ENCODE results near the gene GRK6. TPM values are rescaled to one million over a fixed set of nuclear protein-coding genes. Genes with fewer than 3 reads are reported as not detected.

The GRK6 gene
- total and polyA plus RNA-seq, 9 of the 15 experiments (the other 6 are each of a cell fraction or from before 2014, with no cell fraction given): 0.63 to 122 (median 44.5) TPM

DNA sequence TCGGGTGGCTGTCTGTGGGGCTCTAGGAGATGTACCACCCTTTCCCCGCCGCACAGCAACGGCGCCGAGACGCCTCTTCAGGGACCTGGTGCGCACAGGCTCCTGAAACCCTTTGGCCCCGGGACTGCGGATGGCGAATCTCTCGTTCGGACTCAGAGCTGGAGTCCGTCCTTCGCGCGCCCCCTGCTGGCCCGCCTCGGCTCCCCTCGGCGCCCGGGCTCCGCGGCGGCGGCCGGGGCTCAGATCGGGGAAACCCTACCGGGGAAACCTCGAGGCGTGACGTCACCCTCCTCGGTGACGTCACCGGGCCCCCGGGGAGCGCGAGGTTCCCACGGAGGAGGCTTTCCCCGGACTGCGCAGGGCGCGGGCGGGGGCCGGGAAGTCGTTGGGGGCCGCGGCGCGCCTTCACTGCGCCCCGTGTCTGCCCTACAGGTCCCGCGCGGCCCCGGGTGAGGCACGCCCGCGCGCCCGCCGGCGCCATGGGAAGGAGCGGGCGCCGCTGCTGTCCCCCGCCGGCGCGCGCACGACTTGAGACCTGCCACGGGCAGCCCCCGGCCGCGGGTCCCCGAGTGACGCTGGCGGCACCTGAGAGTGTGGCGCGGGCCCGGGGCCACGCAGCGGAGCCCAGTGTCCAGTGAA lies 28.0 kb downstream of the GRK6 start (continued):
- TF ChIP-seq, protein P1, sequence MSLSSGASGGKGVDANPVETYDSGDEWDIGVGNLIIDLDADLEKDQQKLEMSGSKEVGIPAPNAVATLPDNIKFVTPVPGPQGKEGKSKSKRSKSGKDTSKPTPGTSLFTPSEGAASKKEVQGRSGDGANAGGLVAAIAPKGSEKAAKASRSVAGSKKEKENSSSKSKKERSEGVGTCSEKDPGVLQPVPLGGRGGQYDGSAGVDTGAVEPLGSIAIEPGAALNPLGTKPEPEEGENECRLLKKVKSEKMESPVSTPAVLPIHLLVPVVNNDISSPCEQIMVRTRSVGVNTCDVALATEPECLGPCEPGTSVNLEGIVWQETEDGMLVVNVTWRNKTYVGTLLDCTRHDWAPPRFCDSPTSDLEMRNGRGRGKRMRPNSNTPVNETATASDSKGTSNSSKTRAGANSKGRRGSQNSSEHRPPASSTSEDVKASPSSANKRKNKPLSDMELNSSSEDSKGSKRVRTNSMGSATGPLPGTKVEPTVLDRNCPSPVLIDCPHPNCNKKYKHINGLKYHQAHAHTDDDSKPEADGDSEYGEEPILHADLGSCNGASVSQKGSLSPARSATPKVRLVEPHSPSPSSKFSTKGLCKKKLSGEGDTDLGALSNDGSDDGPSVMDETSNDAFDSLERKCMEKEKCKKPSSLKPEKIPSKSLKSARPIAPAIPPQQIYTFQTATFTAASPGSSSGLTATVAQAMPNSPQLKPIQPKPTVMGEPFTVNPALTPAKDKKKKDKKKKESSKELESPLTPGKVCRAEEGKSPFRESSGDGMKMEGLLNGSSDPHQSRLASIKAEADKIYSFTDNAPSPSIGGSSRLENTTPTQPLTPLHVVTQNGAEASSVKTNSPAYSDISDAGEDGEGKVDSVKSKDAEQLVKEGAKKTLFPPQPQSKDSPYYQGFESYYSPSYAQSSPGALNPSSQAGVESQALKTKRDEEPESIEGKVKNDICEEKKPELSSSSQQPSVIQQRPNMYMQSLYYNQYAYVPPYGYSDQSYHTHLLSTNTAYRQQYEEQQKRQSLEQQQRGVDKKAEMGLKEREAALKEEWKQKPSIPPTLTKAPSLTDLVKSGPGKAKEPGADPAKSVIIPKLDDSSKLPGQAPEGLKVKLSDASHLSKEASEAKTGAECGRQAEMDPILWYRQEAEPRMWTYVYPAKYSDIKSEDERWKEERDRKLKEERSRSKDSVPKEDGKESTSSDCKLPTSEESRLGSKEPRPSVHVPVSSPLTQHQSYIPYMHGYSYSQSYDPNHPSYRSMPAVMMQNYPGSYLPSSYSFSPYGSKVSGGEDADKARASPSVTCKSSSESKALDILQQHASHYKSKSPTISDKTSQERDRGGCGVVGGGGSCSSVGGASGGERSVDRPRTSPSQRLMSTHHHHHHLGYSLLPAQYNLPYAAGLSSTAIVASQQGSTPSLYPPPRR (CRISPR knock-in tag; IDR thresholded peaks at IDR 0.05; ENCODE audit: borderline replicate concordance): no peak
- no peak for TF ChIP-seq NCOA6 (IDR thresholded peaks at IDR 0.05)
- TF ChIP-seq, protein P2, sequence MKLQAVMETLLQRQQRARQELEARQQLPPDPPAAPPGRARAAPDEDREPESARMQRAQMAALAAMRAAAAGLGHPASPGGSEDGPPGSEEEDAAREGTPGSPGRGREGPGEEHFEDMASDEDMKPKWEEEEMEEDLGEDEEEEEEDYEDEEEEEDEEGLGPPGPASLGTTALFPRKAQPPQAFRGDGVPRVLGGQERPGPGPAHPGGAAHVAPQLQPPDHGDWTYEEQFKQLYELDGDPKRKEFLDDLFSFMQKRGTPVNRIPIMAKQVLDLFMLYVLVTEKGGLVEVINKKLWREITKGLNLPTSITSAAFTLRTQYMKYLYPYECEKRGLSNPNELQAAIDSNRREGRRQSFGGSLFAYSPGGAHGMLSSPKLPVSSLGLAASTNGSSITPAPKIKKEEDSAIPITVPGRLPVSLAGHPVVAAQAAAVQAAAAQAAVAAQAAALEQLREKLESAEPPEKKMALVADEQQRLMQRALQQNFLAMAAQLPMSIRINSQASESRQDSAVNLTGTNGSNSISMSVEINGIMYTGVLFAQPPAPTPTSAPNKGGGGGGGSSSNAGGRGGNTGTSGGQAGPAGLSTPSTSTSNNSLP (IDR thresholded peaks at IDR 0.05; ENCODE audit: borderline replicate concordance, low read depth, low read length): no peak
- TF ChIP-seq CBX8 (IDR thresholded peaks at IDR 0.05; ENCODE audit: borderline replicate concordance, extremely low read depth, low read depth, low read length, poor library complexity, severe bottlenecking): no peak
- no peak for TF ChIP-seq POU5F1 (IDR thresholded peaks at IDR 0.05; ENCODE audit: borderline replicate concordance, low read depth, low read length, partially characterized antibody)
- TF ChIP-seq, protein P3, sequence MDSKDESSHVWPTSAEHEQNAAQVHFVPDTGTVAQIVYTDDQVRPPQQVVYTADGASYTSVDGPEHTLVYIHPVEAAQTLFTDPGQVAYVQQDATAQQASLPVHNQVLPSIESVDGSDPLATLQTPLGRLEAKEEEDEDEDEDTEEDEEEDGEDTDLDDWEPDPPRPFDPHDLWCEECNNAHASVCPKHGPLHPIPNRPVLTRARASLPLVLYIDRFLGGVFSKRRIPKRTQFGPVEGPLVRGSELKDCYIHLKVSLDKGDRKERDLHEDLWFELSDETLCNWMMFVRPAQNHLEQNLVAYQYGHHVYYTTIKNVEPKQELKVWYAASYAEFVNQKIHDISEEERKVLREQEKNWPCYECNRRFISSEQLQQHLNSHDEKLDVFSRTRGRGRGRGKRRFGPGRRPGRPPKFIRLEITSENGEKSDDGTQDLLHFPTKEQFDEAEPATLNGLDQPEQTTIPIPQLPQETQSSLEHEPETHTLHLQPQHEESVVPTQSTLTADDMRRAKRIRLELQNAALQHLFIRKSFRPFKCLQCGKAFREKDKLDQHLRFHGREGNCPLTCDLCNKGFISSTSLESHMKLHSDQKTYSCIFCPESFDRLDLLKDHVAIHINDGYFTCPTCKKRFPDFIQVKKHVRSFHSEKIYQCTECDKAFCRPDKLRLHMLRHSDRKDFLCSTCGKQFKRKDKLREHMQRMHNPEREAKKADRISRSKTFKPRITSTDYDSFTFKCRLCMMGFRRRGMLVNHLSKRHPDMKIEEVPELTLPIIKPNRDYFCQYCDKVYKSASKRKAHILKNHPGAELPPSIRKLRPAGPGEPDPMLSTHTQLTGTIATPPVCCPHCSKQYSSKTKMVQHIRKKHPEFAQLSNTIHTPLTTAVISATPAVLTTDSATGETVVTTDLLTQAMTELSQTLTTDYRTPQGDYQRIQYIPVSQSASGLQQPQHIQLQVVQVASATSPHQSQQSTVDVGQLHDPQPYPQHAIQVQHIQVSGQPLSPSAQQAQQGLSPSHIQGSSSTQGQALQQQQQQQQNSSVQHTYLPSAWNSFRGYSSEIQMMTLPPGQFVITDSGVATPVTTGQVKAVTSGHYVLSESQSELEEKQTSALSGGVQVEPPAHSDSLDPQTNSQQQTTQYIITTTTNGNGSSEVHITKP (IDR thresholded peaks at IDR 0.05; ENCODE audit: partially characterized antibody): no peak
- TF ChIP-seq, protein P4, sequence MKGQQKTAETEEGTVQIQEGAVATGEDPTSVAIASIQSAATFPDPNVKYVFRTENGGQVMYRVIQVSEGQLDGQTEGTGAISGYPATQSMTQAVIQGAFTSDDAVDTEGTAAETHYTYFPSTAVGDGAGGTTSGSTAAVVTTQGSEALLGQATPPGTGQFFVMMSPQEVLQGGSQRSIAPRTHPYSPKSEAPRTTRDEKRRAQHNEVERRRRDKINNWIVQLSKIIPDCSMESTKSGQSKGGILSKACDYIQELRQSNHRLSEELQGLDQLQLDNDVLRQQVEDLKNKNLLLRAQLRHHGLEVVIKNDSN (CRISPR knock-in tag; IDR thresholded peaks at IDR 0.05): no peak
- TF ChIP-seq, protein P5, sequence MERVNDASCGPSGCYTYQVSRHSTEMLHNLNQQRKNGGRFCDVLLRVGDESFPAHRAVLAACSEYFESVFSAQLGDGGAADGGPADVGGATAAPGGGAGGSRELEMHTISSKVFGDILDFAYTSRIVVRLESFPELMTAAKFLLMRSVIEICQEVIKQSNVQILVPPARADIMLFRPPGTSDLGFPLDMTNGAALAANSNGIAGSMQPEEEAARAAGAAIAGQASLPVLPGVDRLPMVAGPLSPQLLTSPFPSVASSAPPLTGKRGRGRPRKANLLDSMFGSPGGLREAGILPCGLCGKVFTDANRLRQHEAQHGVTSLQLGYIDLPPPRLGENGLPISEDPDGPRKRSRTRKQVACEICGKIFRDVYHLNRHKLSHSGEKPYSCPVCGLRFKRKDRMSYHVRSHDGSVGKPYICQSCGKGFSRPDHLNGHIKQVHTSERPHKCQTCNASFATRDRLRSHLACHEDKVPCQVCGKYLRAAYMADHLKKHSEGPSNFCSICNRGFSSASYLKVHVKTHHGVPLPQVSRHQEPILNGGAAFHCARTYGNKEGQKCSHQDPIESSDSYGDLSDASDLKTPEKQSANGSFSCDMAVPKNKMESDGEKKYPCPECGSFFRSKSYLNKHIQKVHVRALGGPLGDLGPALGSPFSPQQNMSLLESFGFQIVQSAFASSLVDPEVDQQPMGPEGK (CRISPR knock-in tag; IDR thresholded peaks at IDR 0.05; ENCODE audit: borderline replicate concordance): no peak
- TF ChIP-seq, protein P6, sequence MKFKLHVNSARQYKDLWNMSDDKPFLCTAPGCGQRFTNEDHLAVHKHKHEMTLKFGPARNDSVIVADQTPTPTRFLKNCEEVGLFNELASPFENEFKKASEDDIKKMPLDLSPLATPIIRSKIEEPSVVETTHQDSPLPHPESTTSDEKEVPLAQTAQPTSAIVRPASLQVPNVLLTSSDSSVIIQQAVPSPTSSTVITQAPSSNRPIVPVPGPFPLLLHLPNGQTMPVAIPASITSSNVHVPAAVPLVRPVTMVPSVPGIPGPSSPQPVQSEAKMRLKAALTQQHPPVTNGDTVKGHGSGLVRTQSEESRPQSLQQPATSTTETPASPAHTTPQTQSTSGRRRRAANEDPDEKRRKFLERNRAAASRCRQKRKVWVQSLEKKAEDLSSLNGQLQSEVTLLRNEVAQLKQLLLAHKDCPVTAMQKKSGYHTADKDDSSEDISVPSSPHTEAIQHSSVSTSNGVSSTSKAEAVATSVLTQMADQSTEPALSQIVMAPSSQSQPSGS (CRISPR knock-in tag; IDR thresholded peaks at IDR 0.05): peak; percentile 85; the same call in 1 of the 2 replicates

Measured in K562 (cell line).